Uterus (tissue), 2 donors: ENCODE data around the gene CIAO2B.

Experiments
- CTCF ChIP-seq, 4 experiments: fragments of 200-600 bp in 2 of 4; fragments of 450-650 bp in 2 of 4; sonication (generic) in 2 of 4; IDR thresholded peaks; one replicate each; pipeline ENCODE4 v1.5.1; 2016 to 2019; ENCODE audit warnings: antibody characterized with exemption in 4 of 4, mild to moderate bottlenecking in 2 of 4, moderate library complexity in 1 of 4
- POLR2A ChIP-seq, 2 donors: fragments of 450-650 bp; IDR thresholded peaks; one replicate each; pipeline ENCODE4 v1.6.1; 2016; ENCODE audit warnings: antibody characterized with exemption in 2 of 2, mild to moderate bottlenecking in 1 of 2, moderate library complexity in 1 of 2

GRCh38 chr16:66928702-66929388, 5.4 kb downstream of the CIAO2B start:
- TF ChIP-seq CTCF (IDR thresholded peaks at IDR 0.05): peak in 1 of 4 experiments; percentile 19
- TF ChIP-seq POLR2A (IDR thresholded peaks at IDR 0.05): no peak
